Fibroblast of lung (primary cell): ENCODE measurements around the gene APH1B.

Source experiments
- EZH2 ChIP-seq: IDR thresholded peaks from 2 replicates; pipeline ENCODE4 v1.5.1; 2012; ENCODE audit warnings: low read length, control low read depth, mild to moderate bottlenecking; ENCODE audit errors: missing control alignments
- TF ChIP-seq, protein P1 (sequence below), 2 donors: IDR thresholded peaks in 1 of 2; conservative IDR thresholded peaks in 1 of 2; 1 replicate in 1 of 2; 2 replicates in 1 of 2; pipeline ENCODE4 v1.5.1; 2011 to 2012; ENCODE audit warnings: low read length in 2 of 2, control low read depth in 1 of 2, inconsistent platforms in 1 of 2, low read depth in 1 of 2, mild to moderate bottlenecking in 1 of 2

DNA sequence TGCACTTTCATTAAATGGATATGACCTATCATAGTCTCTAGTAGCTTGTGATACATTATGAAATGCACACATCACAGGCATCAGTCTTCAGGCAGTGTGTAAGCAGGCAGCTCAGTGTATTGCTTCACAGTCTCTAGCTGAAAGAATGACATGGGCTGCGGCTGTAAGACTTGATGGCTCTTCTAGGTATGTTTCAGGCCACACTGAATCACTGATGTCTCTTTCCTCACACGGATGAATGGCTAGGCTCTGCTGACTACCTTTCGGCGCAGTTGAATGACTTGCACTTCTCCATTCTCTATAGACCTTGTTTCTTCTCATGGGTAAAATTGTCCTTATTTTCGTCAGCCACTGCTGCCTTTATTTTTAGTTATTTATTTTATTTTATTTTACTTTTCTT lies 15.4 kb downstream of the APH1B start:
- TF ChIP-seq, protein P1, sequence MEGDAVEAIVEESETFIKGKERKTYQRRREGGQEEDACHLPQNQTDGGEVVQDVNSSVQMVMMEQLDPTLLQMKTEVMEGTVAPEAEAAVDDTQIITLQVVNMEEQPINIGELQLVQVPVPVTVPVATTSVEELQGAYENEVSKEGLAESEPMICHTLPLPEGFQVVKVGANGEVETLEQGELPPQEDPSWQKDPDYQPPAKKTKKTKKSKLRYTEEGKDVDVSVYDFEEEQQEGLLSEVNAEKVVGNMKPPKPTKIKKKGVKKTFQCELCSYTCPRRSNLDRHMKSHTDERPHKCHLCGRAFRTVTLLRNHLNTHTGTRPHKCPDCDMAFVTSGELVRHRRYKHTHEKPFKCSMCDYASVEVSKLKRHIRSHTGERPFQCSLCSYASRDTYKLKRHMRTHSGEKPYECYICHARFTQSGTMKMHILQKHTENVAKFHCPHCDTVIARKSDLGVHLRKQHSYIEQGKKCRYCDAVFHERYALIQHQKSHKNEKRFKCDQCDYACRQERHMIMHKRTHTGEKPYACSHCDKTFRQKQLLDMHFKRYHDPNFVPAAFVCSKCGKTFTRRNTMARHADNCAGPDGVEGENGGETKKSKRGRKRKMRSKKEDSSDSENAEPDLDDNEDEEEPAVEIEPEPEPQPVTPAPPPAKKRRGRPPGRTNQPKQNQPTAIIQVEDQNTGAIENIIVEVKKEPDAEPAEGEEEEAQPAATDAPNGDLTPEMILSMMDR (conservative IDR thresholded peaks at IDR 0.05 in 1 of 2, IDR thresholded peaks at IDR 0.05 in 1 of 2; ENCODE audit: low read depth in 1 of 2, low read length in 2 of 2), result no peak
- no peak for TF ChIP-seq EZH2
